Astrocyte (in vitro differentiated cells and primary cell): ENCODE data around the gene UTP18. TPM values are rescaled to one million over a fixed set of nuclear protein-coding genes. Genes with fewer than 3 reads are reported as not detected.

Source experiments
- DNase-seq: peaks from one replicate; pipeline ENCODE4 v3.0.0-alpha.2; 2010; ENCODE audit warnings: low read depth
- FAIRE-seq: peaks from 2 replicates; lab custom pipeline; 2011; peaks lifted over from hg19 to GRCh38; lab: Jason Lieb, UNC
- H2AFZ ChIP-seq: 2 replicates; pipeline ENCODE4 v1.6.0; 2012; ENCODE audit warnings: low read depth, low read length, inconsistent platforms
- H3K27ac ChIP-seq: 2 replicates; pipeline ENCODE4 v1.5.1; 2011; ENCODE audit warnings: low read depth, low read length, inconsistent platforms
- H3K27me3 ChIP-seq: 2 replicates; pipeline ENCODE4 v1.6.0; 2011; ENCODE audit warnings: low read length, inconsistent platforms; ENCODE audit not compliant: insufficient read depth
- H3K36me3 ChIP-seq: 2 replicates; pipeline ENCODE4 v1.5.1; 2011; ENCODE audit warnings: low read length, inconsistent platforms; ENCODE audit not compliant: insufficient read depth
- H3K4me1 ChIP-seq: 2 replicates; pipeline ENCODE4 v1.5.1; 2011; ENCODE audit warnings: low read length, inconsistent platforms; ENCODE audit not compliant: insufficient read depth
- H3K4me2 ChIP-seq: 2 replicates; pipeline ENCODE4 v1.6.0; 2012; ENCODE audit warnings: low read length, inconsistent platforms
- H3K4me3 ChIP-seq: 2 replicates; pipeline ENCODE4 v1.5.1; 2011; ENCODE audit warnings: low read depth, mild to moderate bottlenecking, low read length, inconsistent platforms; ENCODE audit not compliant: insufficient read depth
- H3K79me2 ChIP-seq: 2 replicates; pipeline ENCODE4 v1.6.0; 2012; ENCODE audit warnings: mild to moderate bottlenecking, low read length, inconsistent platforms; ENCODE audit not compliant: insufficient read depth
- H3K9ac ChIP-seq: 2 replicates; pipeline ENCODE4 v1.6.0; 2012; ENCODE audit warnings: mild to moderate bottlenecking, low read length, inconsistent platforms
- H3K9me3 ChIP-seq: 2 replicates; pipeline ENCODE4 v1.5.1; 2012; ENCODE audit warnings: low read depth, mild to moderate bottlenecking, low read length, inconsistent platforms; ENCODE audit not compliant: insufficient read depth
- H4K20me1 ChIP-seq: 2 replicates; pipeline ENCODE4 v1.6.0; 2012; ENCODE audit warnings: low read length, inconsistent platforms; ENCODE audit not compliant: insufficient read depth
- H3K27ac Mint-ChIP-seq: one replicate; pipeline ENCODE4 v1.8.0; 2021; ENCODE audit warnings: mild to moderate bottlenecking, mixed read lengths; ENCODE audit not compliant: unreplicated experiment
- H3K27me3 Mint-ChIP-seq: one replicate; pipeline ENCODE4 v1.8.0; 2021; ENCODE audit warnings: low read depth, mixed read lengths; ENCODE audit not compliant: unreplicated experiment
- H3K36me3 Mint-ChIP-seq: one replicate; pipeline ENCODE4 v1.8.0; 2021; ENCODE audit warnings: low read depth, mixed read lengths; ENCODE audit not compliant: unreplicated experiment
- H3K4me1 Mint-ChIP-seq: one replicate; pipeline ENCODE4 v1.8.0; 2021; ENCODE audit warnings: low read depth, mixed read lengths; ENCODE audit not compliant: unreplicated experiment
- H3K4me3 Mint-ChIP-seq: one replicate; pipeline ENCODE4 v1.8.0; 2021; ENCODE audit warnings: mild to moderate bottlenecking, moderate library complexity, mixed read lengths; ENCODE audit not compliant: unreplicated experiment
- H3K9me3 Mint-ChIP-seq: one replicate; pipeline ENCODE4 v1.8.0; 2021; ENCODE audit warnings: mild to moderate bottlenecking, mixed read lengths; ENCODE audit not compliant: unreplicated experiment
- CTCF ChIP-seq: IDR thresholded peaks from 2 replicates; pipeline ENCODE4 v1.5.1; 2011; ENCODE audit warnings: low read depth, mild to moderate bottlenecking, inconsistent platforms, low read length, moderate library complexity; ENCODE audit not compliant: insufficient read depth
- EZH2 ChIP-seq: IDR thresholded peaks from 2 replicates; pipeline ENCODE4 v1.6.1; 2012; ENCODE audit warnings: mild to moderate bottlenecking, low read length, inconsistent platforms; ENCODE audit not compliant: insufficient read depth
- total RNA-seq: library from RNA; stranded (reverse); gene quantifications from 2 replicates; pipeline ENCODE4 v1.2.1, GENCODE V29; 2021

The UTP18 gene
- total RNA-seq, 1 donor from 2014 or later: 35.0 TPM

- H3K9me3 Mint-ChIP-seq: no peaks in the 10 kb centered on the region
- Histone ChIP-seq H3K9me3 (no peaks in the 10 kb centered on the region), H2AFZ (no peak overlapping the region), H3K4me3 (no peak overlapping the region), H3K27me3 (no peaks in the 10 kb centered on the region), H3K9ac (no peak overlapping the region), H3K79me2 (peaks cover 31% of the 10 kb centered on the region), H3K4me2 (no peak overlapping the region), H3K36me3 (peaks cover 3% of the 10 kb centered on the region), H3K4me1 (no peaks in the 10 kb centered on the region), H3K27ac (no peak overlapping the region), H4K20me1 (peaks cover 36% of the 10 kb centered on the region)
- H3K27me3 Mint-ChIP-seq: no peaks in the 10 kb centered on the region
- TF ChIP-seq EZH2 (no peak), CTCF (no peak)
- H3K36me3 Mint-ChIP-seq: no peaks in the 10 kb centered on the region
- H3K27ac Mint-ChIP-seq: peak overlapping the region; percentile 81
- H3K4me3 Mint-ChIP-seq: no peak overlapping the region
- DNase-seq (peak; percentile 83), FAIRE-seq (no peak)
- H3K4me1 Mint-ChIP-seq: peaks cover 9% of the 10 kb centered on the region
Observed at GRCh38 chr17:51228161-51228560, 32.2 kb upstream of the UTP18 start.

- Histone ChIP-seq H3K27me3 (no peaks in the 10 kb centered on the region), H3K27ac (no peak overlapping the region), H3K36me3 (peaks cover 2% of the 10 kb centered on the region), H3K4me3 (no peak overlapping the region), H3K4me1 (no peaks in the 10 kb centered on the region), H4K20me1 (peaks cover 31% of the 10 kb centered on the region), H3K4me2 (no peak overlapping the region), H3K9me3 (no peaks in the 10 kb centered on the region), H3K9ac (no peak overlapping the region), H2AFZ (no peak overlapping the region), H3K79me2 (peaks cover 42% of the 10 kb centered on the region)
- H3K4me1 Mint-ChIP-seq: peaks cover 9% of the 10 kb centered on the region
- H3K27me3 Mint-ChIP-seq: no peaks in the 10 kb centered on the region
- no peak for DNase-seq
- FAIRE-seq: no peak
- H3K36me3 Mint-ChIP-seq: no peaks in the 10 kb centered on the region
- TF ChIP-seq CTCF (no peak), EZH2 (no peak)
- no peaks in the 10 kb centered on the region for H3K9me3 Mint-ChIP-seq
- no peak overlapping the region for H3K27ac Mint-ChIP-seq
- no peak overlapping the region for H3K4me3 Mint-ChIP-seq
Observed at GRCh38 chr17:51229889-51230288, 30.5 kb upstream of the UTP18 start.

- FAIRE-seq: no peak
- peak overlapping the region; percentile 49 for H3K27ac Mint-ChIP-seq
- H4K20me1 ChIP-seq: peaks cover 27% of the 10 kb centered on the region
Observed at GRCh38 chr17:51230306-51230705, 30.0 kb upstream of the UTP18 start.

More at GRCh38 chr17:51230306-51230705, 30.0 kb upstream of the UTP18 start:
- no peak overlapping the region for H3K4me2 ChIP-seq
- no peak overlapping the region for H3K4me3 Mint-ChIP-seq
- TF ChIP-seq CTCF: no peak
- peaks cover 46% of the 10 kb centered on the region for H3K79me2 ChIP-seq
- no peaks in the 10 kb centered on the region for H3K27me3 Mint-ChIP-seq
- no peak overlapping the region for H3K4me3 ChIP-seq
- no peak overlapping the region for H3K9ac ChIP-seq
- no peaks in the 10 kb centered on the region for H3K36me3 Mint-ChIP-seq
- H2AFZ ChIP-seq: no peak overlapping the region
- peak; percentile 13 for DNase-seq
- no peak overlapping the region for H3K27ac ChIP-seq
- no peaks in the 10 kb centered on the region for H3K4me1 ChIP-seq
- H3K36me3 ChIP-seq: no peaks in the 10 kb centered on the region
- no peaks in the 10 kb centered on the region for H3K27me3 ChIP-seq
- H3K9me3 ChIP-seq: no peaks in the 10 kb centered on the region
- no peaks in the 10 kb centered on the region for H3K9me3 Mint-ChIP-seq
- H3K4me1 Mint-ChIP-seq: peaks cover 9% of the 10 kb centered on the region
